ENCODE measurements around the gene TUBD1. TPM values are rescaled to one million over a fixed set of nuclear protein-coding genes. Genes with fewer than 3 reads are reported as not detected.

Gene TUBD1
- total RNA-seq, 2 donors from 2014 or later, result 6.3 to 8.6 TPM

- no peak for DNase-seq
- no peak overlapping the region for H3K4me3 Mint-ChIP-seq
- H3K9me3 ChIP-seq (ENCODE audit: control insufficient read depth, low read length, poor library complexity, severe bottlenecking), result no peaks in the 10 kb centered on the region
- H3K4me1 Mint-ChIP-seq, result peaks cover 9% of the 10 kb centered on the region
- H3K27me3 Mint-ChIP-seq, result no peaks in the 10 kb centered on the region
- peaks cover 8% of the 10 kb centered on the region for H3K36me3 Mint-ChIP-seq (ENCODE audit: low read depth)
- ATAC-seq, result no peak
- H3K27ac Mint-ChIP-seq, result peak overlapping the region; percentile 88
These were observed 80.6 kb downstream of the TUBD1 start for GRCh38 chr17:59812139-59812538.

- H3K36me3 Mint-ChIP-seq (ENCODE audit: low read depth), result peaks cover 8% of the 10 kb centered on the region
- no peak for DNase-seq
- H3K9me3 ChIP-seq (ENCODE audit: control insufficient read depth, low read length, poor library complexity, severe bottlenecking), result no peaks in the 10 kb centered on the region
- H3K4me3 Mint-ChIP-seq, result no peak overlapping the region
- H3K4me1 Mint-ChIP-seq, result peaks cover 9% of the 10 kb centered on the region
- H3K27ac Mint-ChIP-seq, result peak overlapping the region; percentile 88
- H3K27me3 Mint-ChIP-seq, result no peaks in the 10 kb centered on the region
- no peak for ATAC-seq
These were observed 81.5 kb downstream of the TUBD1 start for GRCh38 chr17:59811209-59811608.

GRCh38 chr17:59810894-59811153 is 81.9 kb downstream of the TUBD1 start:
- Mint-ChIP-seq H3K27ac (no peak overlapping the region), H3K4me1 (peaks cover 7% of the 10 kb centered on the region), H3K36me3 (ENCODE audit: low read depth) (peaks cover 6% of the 10 kb centered on the region), H3K4me3 (no peak overlapping the region), H3K27me3 (no peaks in the 10 kb centered on the region)
- ATAC-seq, result no peak
- no peaks in the 10 kb centered on the region for H3K9me3 ChIP-seq (ENCODE audit: control insufficient read depth, low read length, poor library complexity, severe bottlenecking)
- no peak for DNase-seq

Other genes with a start within 250 kb of the TUBD1 start
- 1 to 10 TPM; 6.9 to 9.0 TPM for gene PTRH2, start 185.5 kb downstream of the TUBD1 start, total RNA-seq
- 100 to 1,000 TPM; 132 to 159 TPM for gene VMP1, start 185.3 kb downstream of the TUBD1 start, total RNA-seq
- 100 to 1,000 TPM in 1 of 2 donors, 10 to 100 TPM in 1; 86.6 to 105 TPM for gene RPS6KB1, start 178 bp upstream of the TUBD1 start, total RNA-seq
- gene RNFT1, start 71.8 kb upstream of the TUBD1 start, total RNA-seq, result 10 to 100 TPM; 21.9 to 27.5 TPM
- gene HEATR6, start 186.0 kb upstream of the TUBD1 start, total RNA-seq, result 10 to 100 TPM; 13.7 to 18.5 TPM